HUES48 (cell line): ENCODE data around the gene SUGT1.
"Not testable (repeated sequence)": the region's sequence is repeated elsewhere in the genome, so short reads cannot be mapped to it uniquely, and the experiment has no call there.

Source experiments
- H3K27ac ChIP-seq: one replicate; pipeline ENCODE4 v1.7.0; 2013; ENCODE audit warnings: low read depth, low read length, inconsistent platforms
- H3K27me3 ChIP-seq: 2 replicates; pipeline ENCODE4 v1.6.1; 2013; ENCODE audit warnings: mild to moderate bottlenecking, low read length; ENCODE audit not compliant: control insufficient read depth, insufficient read depth
- H3K36me3 ChIP-seq: 2 replicates; pipeline ENCODE4 v1.6.1; 2013; ENCODE audit warnings: low read length; ENCODE audit not compliant: control insufficient read depth, insufficient read depth
- H3K4me1 ChIP-seq: 2 replicates; pipeline ENCODE4 v1.6.1; 2013; ENCODE audit warnings: mild to moderate bottlenecking, low read length; ENCODE audit not compliant: control insufficient read depth, insufficient read depth
- H3K4me3 ChIP-seq: 2 replicates; pipeline ENCODE4 v1.5.1; 2013; ENCODE audit warnings: mild to moderate bottlenecking, low read depth, low read length
- H3K9ac ChIP-seq: 2 replicates; pipeline ENCODE4 v1.6.1; 2013; ENCODE audit warnings: mild to moderate bottlenecking, low read depth, low read length, moderate library complexity
- H3K9me3 ChIP-seq: 2 replicates; pipeline ENCODE4 v1.6.1; 2013; ENCODE audit warnings: low read length; ENCODE audit not compliant: control insufficient read depth, insufficient read depth

The SUGT1 gene

GRCh38 chr13:52707375-52707774 is 54.7 kb downstream of the SUGT1 start:
- H3K4me1 ChIP-seq, result peaks cover 20% of the 10 kb centered on the region; the same call in 1 of the 2 replicates
- H3K27me3 ChIP-seq, result no peaks in the 10 kb centered on the region
- no peak overlapping the region for H3K9ac ChIP-seq
- no peak overlapping the region for H3K4me3 ChIP-seq
- peaks cover 57% of the 10 kb centered on the region for H3K36me3 ChIP-seq
- H3K27ac ChIP-seq, result no peak overlapping the region
- H3K9me3 ChIP-seq, result no peaks in the 10 kb centered on the region

- not testable (repeated sequence) for H3K27me3 ChIP-seq, H3K9ac ChIP-seq, H3K27ac ChIP-seq, H3K4me3 ChIP-seq, H3K9me3 ChIP-seq
- Histone ChIP-seq H3K36me3 (peaks cover 60% of the 10 kb centered on the region), H3K4me1 (peaks cover 18% of the 10 kb centered on the region; the same call in 1 of the 2 replicates)
Measured at GRCh38 chr13:52708266-52708665, 55.6 kb downstream of the SUGT1 start.

GRCh38 chr13:52711286-52711685 is 58.6 kb downstream of the SUGT1 start:
- peak overlapping the region; percentile 37 for H3K27ac ChIP-seq
- no peak overlapping the region for H3K4me3 ChIP-seq
- H3K9ac ChIP-seq, result no peak overlapping the region
- no peaks in the 10 kb centered on the region for H3K9me3 ChIP-seq
- H3K4me1 ChIP-seq, result peaks cover 6% of the 10 kb centered on the region; the same call in 1 of the 2 replicates
- H3K36me3 ChIP-seq, result peaks cover 69% of the 10 kb centered on the region
- no peaks in the 10 kb centered on the region for H3K27me3 ChIP-seq

- Histone ChIP-seq H3K9me3 (peaks cover 4% of the 10 kb centered on the region; the same call in 1 of the 2 replicates), H3K27me3 (no peaks in the 10 kb centered on the region), H3K9ac (no peak overlapping the region), H3K4me1 (peaks cover 5% of the 10 kb centered on the region; the same call in 1 of the 2 replicates), H3K27ac (peak overlapping the region; percentile 7), H3K4me3 (no peak overlapping the region), H3K36me3 (peaks cover 61% of the 10 kb centered on the region)
Measured at GRCh38 chr13:52712385-52712784, 59.7 kb downstream of the SUGT1 start.

- H3K27ac ChIP-seq, result no peak overlapping the region
- peaks cover 8% of the 10 kb centered on the region; the same call in 1 of the 2 replicates for H3K9me3 ChIP-seq
- peaks cover 5% of the 10 kb centered on the region; the same call in 1 of the 2 replicates for H3K4me1 ChIP-seq
- H3K4me3 ChIP-seq, result no peak overlapping the region
- H3K36me3 ChIP-seq, result peaks cover 47% of the 10 kb centered on the region
- no peak overlapping the region for H3K9ac ChIP-seq
- H3K27me3 ChIP-seq, result no peaks in the 10 kb centered on the region
Measured at GRCh38 chr13:52713894-52714293, 61.3 kb downstream of the SUGT1 start.

GRCh38 chr13:52720904-52721303 is 68.3 kb downstream of the SUGT1 start:
- Histone ChIP-seq H3K9me3 (peaks cover 29% of the 10 kb centered on the region), H3K36me3 (peaks cover 45% of the 10 kb centered on the region)
- H3K27ac ChIP-seq, H3K4me3 ChIP-seq, H3K27me3 ChIP-seq, H3K4me1 ChIP-seq, H3K9ac ChIP-seq: not testable (repeated sequence)

- H3K27ac ChIP-seq, H3K4me1 ChIP-seq, H3K4me3 ChIP-seq, H3K27me3 ChIP-seq, H3K9ac ChIP-seq: not testable (repeated sequence)
- Histone ChIP-seq H3K36me3 (peaks cover 45% of the 10 kb centered on the region), H3K9me3 (peaks cover 30% of the 10 kb centered on the region)
Measured at GRCh38 chr13:52721356-52721755, 68.7 kb downstream of the SUGT1 start.

- H3K4me3 ChIP-seq, result no peak overlapping the region
- H3K27me3 ChIP-seq, result no peaks in the 10 kb centered on the region
- peaks cover 51% of the 10 kb centered on the region for H3K36me3 ChIP-seq
- H3K27ac ChIP-seq, result no peak overlapping the region
- no peak overlapping the region for H3K9ac ChIP-seq
- H3K4me1 ChIP-seq, result no peaks in the 10 kb centered on the region
- H3K9me3 ChIP-seq, result peaks cover 24% of the 10 kb centered on the region
Measured at GRCh38 chr13:52723181-52723580, 70.5 kb downstream of the SUGT1 start.

- Histone ChIP-seq H3K9ac (no peak overlapping the region), H3K9me3 (peaks cover 24% of the 10 kb centered on the region), H3K4me1 (no peaks in the 10 kb centered on the region), H3K4me3 (no peak overlapping the region), H3K36me3 (peaks cover 53% of the 10 kb centered on the region), H3K27me3 (no peaks in the 10 kb centered on the region), H3K27ac (no peak overlapping the region)
Measured at GRCh38 chr13:52725302-52725701, 72.7 kb downstream of the SUGT1 start.

GRCh38 chr13:52726258-52726657 is 73.6 kb downstream of the SUGT1 start:
- Histone ChIP-seq H3K9me3 (peaks cover 17% of the 10 kb centered on the region), H3K27ac (no peak overlapping the region), H3K4me3 (no peak overlapping the region), H3K36me3 (peaks cover 52% of the 10 kb centered on the region), H3K9ac (no peak overlapping the region), H3K27me3 (no peaks in the 10 kb centered on the region), H3K4me1 (no peaks in the 10 kb centered on the region)

GRCh38 chr13:52734075-52734623 is 81.5 kb downstream of the SUGT1 start:
- no peak overlapping the region for H3K4me3 ChIP-seq
- no peak overlapping the region for H3K27ac ChIP-seq

More at GRCh38 chr13:52734075-52734623, 81.5 kb downstream of the SUGT1 start:
- peaks cover 57% of the 10 kb centered on the region for H3K36me3 ChIP-seq
- H3K27me3 ChIP-seq, result no peaks in the 10 kb centered on the region
- no peak overlapping the region for H3K9ac ChIP-seq
- H3K9me3 ChIP-seq, result no peaks in the 10 kb centered on the region
- H3K4me1 ChIP-seq, result peaks cover 30% of the 10 kb centered on the region
